ENCODE results near the gene SMIM1. TPM values are rescaled to one million over a fixed set of nuclear protein-coding genes. Genes with fewer than 3 reads are reported as not detected.
A peak's percentile ranks its signal among the peaks of the same experiment; 100 is the strongest.
"Not testable (repeated sequence)": the region's sequence is repeated elsewhere in the genome, so short reads cannot be mapped to it uniquely, and the experiment has no call there.

Gene SMIM1, protein sequence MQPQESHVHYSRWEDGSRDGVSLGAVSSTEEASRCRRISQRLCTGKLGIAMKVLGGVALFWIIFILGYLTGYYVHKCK
- total RNA-seq (ENCODE audit: low replicate concordance) = 10.8 and 15.1 TPM in 2 replicates
- long read RNA-seq = 0 reads

GRCh38 chr1:3772715-3773571 is at the start of gene SMIM1:
SMIM1 (plus strand) TSS chr1:3772749; CDS start chr1:3775374, 2,625 bp downstream.
- Mint-ChIP-seq H3K27me3 (no peaks in the 10 kb centered on the region), H3K4me1 (ENCODE audit: unreplicated experiment) (peaks cover 8% of the 10 kb centered on the region), H3K36me3 (no peaks in the 10 kb centered on the region), H3K9me3 (no peaks in the 10 kb centered on the region), H3K4me3 (peak within 1 kb of the TSS; percentile 74), H3K27ac (no peak within 1 kb of the TSS)
- TF ChIP-seq, protein P1, sequence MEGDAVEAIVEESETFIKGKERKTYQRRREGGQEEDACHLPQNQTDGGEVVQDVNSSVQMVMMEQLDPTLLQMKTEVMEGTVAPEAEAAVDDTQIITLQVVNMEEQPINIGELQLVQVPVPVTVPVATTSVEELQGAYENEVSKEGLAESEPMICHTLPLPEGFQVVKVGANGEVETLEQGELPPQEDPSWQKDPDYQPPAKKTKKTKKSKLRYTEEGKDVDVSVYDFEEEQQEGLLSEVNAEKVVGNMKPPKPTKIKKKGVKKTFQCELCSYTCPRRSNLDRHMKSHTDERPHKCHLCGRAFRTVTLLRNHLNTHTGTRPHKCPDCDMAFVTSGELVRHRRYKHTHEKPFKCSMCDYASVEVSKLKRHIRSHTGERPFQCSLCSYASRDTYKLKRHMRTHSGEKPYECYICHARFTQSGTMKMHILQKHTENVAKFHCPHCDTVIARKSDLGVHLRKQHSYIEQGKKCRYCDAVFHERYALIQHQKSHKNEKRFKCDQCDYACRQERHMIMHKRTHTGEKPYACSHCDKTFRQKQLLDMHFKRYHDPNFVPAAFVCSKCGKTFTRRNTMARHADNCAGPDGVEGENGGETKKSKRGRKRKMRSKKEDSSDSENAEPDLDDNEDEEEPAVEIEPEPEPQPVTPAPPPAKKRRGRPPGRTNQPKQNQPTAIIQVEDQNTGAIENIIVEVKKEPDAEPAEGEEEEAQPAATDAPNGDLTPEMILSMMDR (conservative IDR thresholded peaks at IDR 0.05) = no peak
- no peak for DNase-seq (ENCODE audit: extremely low spot score, unreplicated experiment)

- Mint-ChIP-seq H3K27ac (no peak overlapping the region), H3K4me3 (no peak overlapping the region), H3K36me3 (no peaks in the 10 kb centered on the region), H3K4me1 (ENCODE audit: unreplicated experiment) (no peaks in the 10 kb centered on the region), H3K9me3 (no peaks in the 10 kb centered on the region), H3K27me3 (no peaks in the 10 kb centered on the region)
- TF ChIP-seq, protein P1 (conservative IDR thresholded peaks at IDR 0.05) = no peak
- no peak for DNase-seq (ENCODE audit: extremely low spot score, unreplicated experiment)
These were observed 49.7 kb upstream of the SMIM1 start for GRCh38 chr1:3722846-3723245.

- TF ChIP-seq, protein P1 (conservative IDR thresholded peaks at IDR 0.05) = peak; percentile 97
- not testable (repeated sequence) for H3K9me3 Mint-ChIP-seq; H3K4me3 Mint-ChIP-seq; H3K36me3 Mint-ChIP-seq; H3K27ac Mint-ChIP-seq; H3K27me3 Mint-ChIP-seq; H3K4me1 Mint-ChIP-seq (ENCODE audit: unreplicated experiment)
- peak; percentile 89 for DNase-seq (ENCODE audit: extremely low spot score, unreplicated experiment)
These were observed 48.0 kb upstream of the SMIM1 start for GRCh38 chr1:3724416-3725030.

DNA sequence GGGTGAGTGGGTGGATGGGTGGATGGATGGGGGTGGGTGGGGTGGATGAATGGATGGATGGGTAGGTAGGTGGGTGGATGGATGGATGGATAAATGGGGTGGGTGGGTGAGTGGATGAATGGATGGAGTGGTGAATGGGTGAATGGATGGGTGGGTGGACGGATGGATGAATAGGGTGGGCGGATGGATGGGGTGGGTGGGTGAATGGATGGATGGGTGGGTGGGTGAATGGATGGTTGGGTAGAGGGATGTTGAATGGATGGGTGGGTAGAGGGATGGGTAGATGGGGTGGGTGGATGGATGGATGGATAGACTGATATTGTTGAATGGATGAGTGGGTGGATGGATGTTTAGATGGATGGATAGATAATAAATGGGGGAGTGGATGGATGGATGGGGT is 47.2 kb upstream of the SMIM1 start:
- Mint-ChIP-seq H3K4me3 (no peak overlapping the region), H3K27ac (no peak overlapping the region), H3K9me3 (no peaks in the 10 kb centered on the region), H3K27me3 (no peaks in the 10 kb centered on the region), H3K4me1 (ENCODE audit: unreplicated experiment) (no peaks in the 10 kb centered on the region), H3K36me3 (no peaks in the 10 kb centered on the region)
- no peak for DNase-seq (ENCODE audit: extremely low spot score, unreplicated experiment)
- TF ChIP-seq, protein P1 (conservative IDR thresholded peaks at IDR 0.05) = no peak

DNA sequence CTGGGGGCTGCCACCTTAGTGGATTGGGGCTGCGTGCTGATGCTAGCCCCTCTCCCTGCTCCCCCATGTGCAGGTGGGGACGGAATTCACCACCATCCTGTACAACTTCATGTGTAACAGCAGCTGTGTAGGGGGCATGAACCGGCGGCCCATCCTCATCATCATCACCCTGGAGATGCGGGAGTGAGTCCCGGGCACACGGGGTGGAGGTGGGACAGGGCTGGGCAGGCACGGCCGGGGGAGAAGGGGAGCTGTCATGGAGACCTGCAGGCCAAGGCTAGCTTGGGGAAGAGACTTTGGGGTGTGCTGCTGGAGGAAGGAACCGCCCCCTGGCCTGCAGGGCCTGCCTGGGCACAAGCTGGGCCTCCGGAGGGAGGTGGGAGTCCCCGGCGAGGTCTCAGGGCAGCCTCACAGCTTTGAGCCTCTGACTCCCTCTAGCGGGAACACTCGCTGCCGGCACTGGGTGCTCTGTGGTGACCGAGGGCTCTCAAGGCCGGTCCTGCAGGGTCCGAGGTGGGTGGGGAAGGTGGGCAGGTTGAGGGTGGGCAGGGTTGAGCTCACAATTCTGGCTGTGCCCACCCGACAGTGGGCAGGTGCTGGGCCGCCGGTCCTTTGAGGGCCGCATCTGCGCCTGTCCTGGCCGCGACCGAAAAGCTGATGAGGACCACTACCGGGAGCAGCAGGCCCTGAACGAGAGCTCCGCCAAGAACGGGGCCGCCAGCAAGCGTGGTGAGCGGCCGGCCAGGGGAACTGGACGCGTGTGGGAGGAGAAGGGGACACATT is 45.3 kb upstream of the SMIM1 start:
- TF ChIP-seq, protein P1 (conservative IDR thresholded peaks at IDR 0.05) = peak; percentile 57
- Mint-ChIP-seq H3K9me3 (no peaks in the 10 kb centered on the region), H3K27ac (no peak overlapping the region), H3K36me3 (no peaks in the 10 kb centered on the region), H3K27me3 (no peaks in the 10 kb centered on the region), H3K4me1 (ENCODE audit: unreplicated experiment) (no peaks in the 10 kb centered on the region), H3K4me3 (no peak overlapping the region)
- DNase-seq (ENCODE audit: extremely low spot score, unreplicated experiment) = no peak

Measured in type B pancreatic cell (in vitro differentiated cells).